ENCODE results near the gene SYNE4.

The SYNE4 gene

GRCh38 chr19:36008336-36008978, at the start of gene SYNE4:
TSS of gene SYNE4 (minus strand) at chr19:36008813. CDS start at chr19:36008681, 132 bp downstream.
- TF ChIP-seq TEAD4 (IDR thresholded peaks at IDR 0.05) (no peak), EGR1 (IDR thresholded peaks at IDR 0.05) (no peak), USF1 (IDR thresholded peaks at IDR 0.05) (peak; percentile 70), RAD21 (IDR thresholded peaks at IDR 0.05; ENCODE audit: low read depth) (no peak), MAX (IDR thresholded peaks at IDR 0.05) (peak; percentile 77), YY1 (IDR thresholded peaks at IDR 0.05; ENCODE audit: low read depth) (peak; percentile 34; the same call in 1 of the 2 replicates), EP300 (IDR thresholded peaks at IDR 0.05; ENCODE audit: borderline replicate concordance) (no peak; the same call in 1 of the 2 replicates), NFIC (IDR thresholded peaks at IDR 0.05) (no peak; the same call in 1 of the 2 replicates), TCF12 (IDR thresholded peaks at IDR 0.05; ENCODE audit: low read depth) (0 out of 2 replicates have a peak, but pooled peaks have one; percentile 21), FOXM1 (IDR thresholded peaks at IDR 0.05; ENCODE audit: borderline replicate concordance, low read depth) (no peak), REST (IDR thresholded peaks at IDR 0.05; ENCODE audit: low read depth) (no peak), TAF1 (IDR thresholded peaks at IDR 0.05; ENCODE audit: low read depth) (peak; percentile 73; the same call in 1 of the 2 replicates)

- TF ChIP-seq TAF1 (IDR thresholded peaks at IDR 0.05; ENCODE audit: low read depth) = peak; percentile 74; the same call in 1 of the 2 replicates
- TF ChIP-seq MAX (IDR thresholded peaks at IDR 0.05) = no peak
- TF ChIP-seq FOXM1 (IDR thresholded peaks at IDR 0.05; ENCODE audit: borderline replicate concordance, low read depth) = peak; percentile 71
- TF ChIP-seq YY1 (IDR thresholded peaks at IDR 0.05; ENCODE audit: low read depth) = peak; percentile 72; the same call in 1 of the 2 replicates
- no peak for TF ChIP-seq TEAD4 (IDR thresholded peaks at IDR 0.05)
These were observed 46.4 kb upstream of the SYNE4 start, which contains the start of gene WDR62 for GRCh38 chr19:36054733-36055686. TSS of gene WDR62 (plus strand) at chr19:36054897. CDS start at chr19:36054972, 75 bp downstream.

GRCh38 chr19:36054119-36054732, 45.6 kb upstream of the SYNE4 start, which contains the start of gene THAP8:
TSS of gene THAP8 (minus strand) at chr19:36054285. CDS start at chr19:36054217, 68 bp downstream.
- no peak for TF ChIP-seq FOXM1 (IDR thresholded peaks at IDR 0.05; ENCODE audit: borderline replicate concordance, low read depth)
- no peak for TF ChIP-seq CEBPB (IDR thresholded peaks at IDR 0.05)
- no peak for TF ChIP-seq NFIC (IDR thresholded peaks at IDR 0.05)
- TF ChIP-seq TEAD4 (IDR thresholded peaks at IDR 0.05) = 0 out of 2 replicates have a peak, but pooled peaks have one; percentile 13
- peak; percentile 36 for TF ChIP-seq TCF12 (IDR thresholded peaks at IDR 0.05; ENCODE audit: low read depth)
- TF ChIP-seq EP300 (IDR thresholded peaks at IDR 0.05; ENCODE audit: borderline replicate concordance) = peak; percentile 10; the same call in 1 of the 2 replicates
- TF ChIP-seq RAD21 (IDR thresholded peaks at IDR 0.05; ENCODE audit: low read depth) = no peak; the same call in 1 of the 2 replicates
- TF ChIP-seq USF1 (IDR thresholded peaks at IDR 0.05) = peak; percentile 99
- TF ChIP-seq MAX (IDR thresholded peaks at IDR 0.05) = peak; percentile 91
- no peak for TF ChIP-seq EGR1 (IDR thresholded peaks at IDR 0.05)
- no peak for TF ChIP-seq REST (IDR thresholded peaks at IDR 0.05; ENCODE audit: low read depth)
- peak; percentile 71 for TF ChIP-seq TAF1 (IDR thresholded peaks at IDR 0.05; ENCODE audit: low read depth)
- peak; percentile 58 for TF ChIP-seq CREB1 (IDR thresholded peaks at IDR 0.05; ENCODE audit: low read depth)
- TF ChIP-seq ZBTB7A (IDR thresholded peaks at IDR 0.05; ENCODE audit: low read depth) = no peak
- no peak for TF ChIP-seq YY1 (IDR thresholded peaks at IDR 0.05; ENCODE audit: low read depth)

GRCh38 chr19:36051637-36052036, 43.0 kb upstream of the SYNE4 start:
- TF ChIP-seq USF1 (IDR thresholded peaks at IDR 0.05) (no peak), MAX (IDR thresholded peaks at IDR 0.05) (no peak), ZBTB7A (IDR thresholded peaks at IDR 0.05; ENCODE audit: low read depth) (no peak)

Data from Ishikawa (cell line).